ENCODE results near the gene SDHAF4. TPM values are rescaled to one million over a fixed set of nuclear protein-coding genes. Genes with fewer than 3 reads are reported as not detected.
"Not testable (repeated sequence)": the region's sequence is repeated elsewhere in the genome, so short reads cannot be mapped to it uniquely, and the experiment has no call there.

The SDHAF4 gene
- total and polyA plus RNA-seq, 8 donors, result 2.9 to 10.2 (median 4.3) TPM

DNA sequence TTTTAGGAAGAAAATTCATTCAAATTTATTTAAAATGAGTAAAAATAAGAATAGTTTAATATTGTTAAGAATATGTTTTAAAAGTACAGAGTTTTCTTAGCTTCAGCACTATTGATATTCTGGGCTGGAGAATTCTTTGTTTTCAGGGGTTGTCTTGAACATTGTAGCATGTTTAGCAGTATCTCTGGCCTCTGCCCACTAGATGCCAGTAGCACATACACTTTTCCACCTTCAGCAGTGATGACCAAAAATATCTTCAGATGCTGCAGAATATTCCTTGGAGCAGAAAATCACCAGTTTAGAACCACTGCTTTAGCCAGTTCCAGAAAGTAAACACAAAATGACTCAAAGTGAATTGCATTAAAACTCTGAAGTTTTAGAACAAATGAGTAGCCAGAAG, 19.4 kb upstream of the SDHAF4 start:
- Histone ChIP-seq H3K36me3 (no peaks in the 10 kb centered on the region), H3K9me3 (no peaks in the 10 kb centered on the region), H3K27ac (no peak overlapping the region), H3K4me1 (no peaks in the 10 kb centered on the region), H3K27me3 (no peaks in the 10 kb centered on the region), H3K4me3 (no peak overlapping the region)
- DNase-seq, result no peak
- intact Hi-C loops (cut with DNase I), result no loop called here
- TF ChIP-seq, protein P1, sequence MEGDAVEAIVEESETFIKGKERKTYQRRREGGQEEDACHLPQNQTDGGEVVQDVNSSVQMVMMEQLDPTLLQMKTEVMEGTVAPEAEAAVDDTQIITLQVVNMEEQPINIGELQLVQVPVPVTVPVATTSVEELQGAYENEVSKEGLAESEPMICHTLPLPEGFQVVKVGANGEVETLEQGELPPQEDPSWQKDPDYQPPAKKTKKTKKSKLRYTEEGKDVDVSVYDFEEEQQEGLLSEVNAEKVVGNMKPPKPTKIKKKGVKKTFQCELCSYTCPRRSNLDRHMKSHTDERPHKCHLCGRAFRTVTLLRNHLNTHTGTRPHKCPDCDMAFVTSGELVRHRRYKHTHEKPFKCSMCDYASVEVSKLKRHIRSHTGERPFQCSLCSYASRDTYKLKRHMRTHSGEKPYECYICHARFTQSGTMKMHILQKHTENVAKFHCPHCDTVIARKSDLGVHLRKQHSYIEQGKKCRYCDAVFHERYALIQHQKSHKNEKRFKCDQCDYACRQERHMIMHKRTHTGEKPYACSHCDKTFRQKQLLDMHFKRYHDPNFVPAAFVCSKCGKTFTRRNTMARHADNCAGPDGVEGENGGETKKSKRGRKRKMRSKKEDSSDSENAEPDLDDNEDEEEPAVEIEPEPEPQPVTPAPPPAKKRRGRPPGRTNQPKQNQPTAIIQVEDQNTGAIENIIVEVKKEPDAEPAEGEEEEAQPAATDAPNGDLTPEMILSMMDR (IDR thresholded peaks at IDR 0.05), result no peak
- ATAC-seq, result peak in 2 of 4 donors; percentile 29 to 42
- no peak for FAIRE-seq

DNA sequence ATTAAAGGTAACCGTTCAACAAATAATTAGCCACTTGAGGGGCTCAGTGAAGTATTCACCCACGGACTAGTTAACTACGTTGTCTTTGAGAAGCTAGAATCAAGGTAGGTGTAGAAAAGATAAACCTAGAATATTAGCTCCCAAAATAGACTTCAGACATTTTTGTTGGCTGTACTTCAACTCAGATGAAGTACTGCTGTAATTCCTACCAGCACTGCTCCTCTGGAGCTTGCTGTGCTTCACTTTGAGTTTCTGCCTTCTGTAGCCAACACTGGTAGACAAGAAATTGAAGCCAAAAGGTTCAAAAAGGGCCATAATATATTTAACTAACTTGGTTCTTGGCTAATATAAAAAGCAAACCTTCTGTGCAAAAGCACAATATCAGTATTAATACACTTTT, 18.8 kb upstream of the SDHAF4 start:
- FAIRE-seq (no peak), ATAC-seq (no peak)

DNA sequence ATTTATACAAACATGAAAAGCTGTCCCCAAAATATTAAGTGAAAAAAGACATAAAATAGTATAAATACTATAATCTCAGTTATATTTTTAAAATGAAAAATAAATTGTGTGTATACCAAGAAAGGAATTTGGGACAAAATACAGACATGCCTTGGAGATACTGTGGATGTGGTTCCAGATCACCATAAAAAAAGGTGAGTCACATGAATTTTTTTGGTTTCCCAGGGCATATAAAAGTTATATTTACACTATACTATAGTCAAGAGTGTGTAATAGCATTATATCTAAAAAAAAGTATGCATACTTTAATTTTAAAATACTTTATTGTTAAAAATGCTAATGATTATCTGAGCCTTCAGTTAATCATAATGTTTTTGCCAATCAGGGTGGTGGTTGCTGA, 17.4 kb upstream of the SDHAF4 start:
- intact Hi-C loops (cut with DNase I), result no loop called here
- no peaks in the 10 kb centered on the region for H3K27me3 ChIP-seq
- no peak for ATAC-seq
- no peaks in the 10 kb centered on the region for H3K4me1 ChIP-seq
- H3K4me3 ChIP-seq, result no peak overlapping the region
- no peaks in the 10 kb centered on the region for H3K9me3 ChIP-seq
- DNase-seq, result no peak
- TF ChIP-seq, protein P1 (IDR thresholded peaks at IDR 0.05), result no peak
- no peaks in the 10 kb centered on the region for H3K36me3 ChIP-seq
- no peak overlapping the region for H3K27ac ChIP-seq
- no peak for FAIRE-seq

More for the DNA sequence above, 18.8 kb upstream of the SDHAF4 start:
- intact Hi-C loops (cut with DNase I), result no loop called here
- no peaks in the 10 kb centered on the region for H3K36me3 ChIP-seq
- no peaks in the 10 kb centered on the region for H3K9me3 ChIP-seq
- TF ChIP-seq, protein P1 (IDR thresholded peaks at IDR 0.05), result no peak
- DNase-seq, result no peak
- H3K4me1 ChIP-seq, result no peaks in the 10 kb centered on the region
- H3K27me3 ChIP-seq, result no peaks in the 10 kb centered on the region
- no peak overlapping the region for H3K27ac ChIP-seq
- WGBS, 2 donors, result 75 to 86% methylated on average over 3 of the region's 3 CpGs
- H3K4me3 ChIP-seq, result no peak overlapping the region

DNA sequence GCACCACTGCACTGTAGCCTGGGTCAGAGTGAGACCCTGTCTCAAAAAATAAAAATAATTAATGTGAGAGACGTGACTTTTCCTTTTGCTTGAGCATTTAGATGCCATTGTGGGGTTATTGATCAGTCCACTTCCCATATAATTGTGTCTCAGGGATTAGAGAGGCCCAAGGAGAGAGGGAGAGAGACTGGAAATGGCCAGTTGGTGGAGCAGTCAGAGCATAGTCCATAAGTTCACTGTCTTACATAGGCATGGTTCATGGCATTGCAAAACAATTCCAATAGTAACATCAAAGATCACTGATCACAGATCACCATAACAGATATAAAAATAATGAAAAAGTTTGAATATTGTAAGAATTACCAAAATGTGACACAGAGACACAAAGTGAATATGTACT, 15.2 kb upstream of the SDHAF4 start:
- H3K27ac ChIP-seq, result no peak overlapping the region
- no peak for FAIRE-seq
- intact Hi-C loops (cut with DNase I), result loop anchor here in 1 of 3 donors (10.0 kb wide), 1 partner anchor 143 kb away; no protein-coding TSS in a partner anchor
- TF ChIP-seq, protein P1 (IDR thresholded peaks at IDR 0.05), result no peak
- no peak for DNase-seq
- ATAC-seq, result no peak
- H3K9me3 ChIP-seq, result no peaks in the 10 kb centered on the region
- H3K36me3 ChIP-seq, result no peaks in the 10 kb centered on the region
- H3K4me1 ChIP-seq, result no peaks in the 10 kb centered on the region
- 62 to 75% methylated on average over 1 of the region's 1 CpG for WGBS, 2 donors
- no peaks in the 10 kb centered on the region for H3K27me3 ChIP-seq
- H3K4me3 ChIP-seq, result no peak overlapping the region

DNA sequence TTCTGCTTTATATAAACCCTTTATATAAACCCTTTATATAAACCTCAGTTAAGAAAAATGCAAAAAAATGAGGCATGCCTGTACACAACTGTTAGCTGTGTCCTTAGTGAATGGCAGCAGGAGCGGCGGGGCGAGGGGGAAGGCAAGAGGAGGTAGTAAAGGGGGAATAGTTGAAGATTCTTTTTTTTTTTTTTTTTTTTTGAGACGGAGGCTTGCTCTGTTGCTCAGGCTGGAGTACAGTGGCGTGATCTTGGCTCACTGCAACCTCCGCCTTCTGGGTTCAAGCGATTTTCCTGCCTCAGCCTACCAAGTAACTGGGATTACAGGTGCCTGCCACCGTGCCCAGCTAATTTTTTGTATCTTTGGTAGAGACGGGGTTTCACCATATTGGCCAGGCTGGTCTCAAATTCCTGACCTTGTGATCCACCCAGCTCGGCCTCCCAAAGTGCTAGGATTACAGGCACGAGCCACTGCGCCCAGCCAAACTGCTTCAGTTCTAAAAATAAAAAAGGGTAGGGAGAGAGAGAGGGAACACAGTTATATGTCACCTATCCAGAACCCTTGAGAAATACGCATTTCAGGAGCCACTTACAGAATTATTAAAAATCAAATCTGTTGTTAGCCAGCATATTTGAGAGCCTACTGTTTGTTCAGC, 14.3 kb upstream of the SDHAF4 start:
- not testable (repeated sequence) for H3K36me3 ChIP-seq, DNase-seq, H3K4me3 ChIP-seq, H3K27me3 ChIP-seq, FAIRE-seq, H3K9me3 ChIP-seq, H3K4me1 ChIP-seq, H3K27ac ChIP-seq, ATAC-seq
- intact Hi-C loops (cut with DNase I), result loop anchor here in 1 of 3 donors (10.0 kb wide), 1 partner anchor 142 kb away; no protein-coding TSS in a partner anchor
- 92% methylated on average over 13 of the region's 13 CpGs for WGBS, 2 donors

Data from pancreas (tissue), 10 donors.